HG03571 (cell line): ENCODE data around the gene CAMK2A.

Experiments
- ATAC-seq: cut with Tn5 transposase; IDR thresholded peaks from one replicate; pipeline ENCODE4 v1.9.1; 2021; ENCODE audit not compliant: unreplicated experiment

CAMK2A gene

DNA sequence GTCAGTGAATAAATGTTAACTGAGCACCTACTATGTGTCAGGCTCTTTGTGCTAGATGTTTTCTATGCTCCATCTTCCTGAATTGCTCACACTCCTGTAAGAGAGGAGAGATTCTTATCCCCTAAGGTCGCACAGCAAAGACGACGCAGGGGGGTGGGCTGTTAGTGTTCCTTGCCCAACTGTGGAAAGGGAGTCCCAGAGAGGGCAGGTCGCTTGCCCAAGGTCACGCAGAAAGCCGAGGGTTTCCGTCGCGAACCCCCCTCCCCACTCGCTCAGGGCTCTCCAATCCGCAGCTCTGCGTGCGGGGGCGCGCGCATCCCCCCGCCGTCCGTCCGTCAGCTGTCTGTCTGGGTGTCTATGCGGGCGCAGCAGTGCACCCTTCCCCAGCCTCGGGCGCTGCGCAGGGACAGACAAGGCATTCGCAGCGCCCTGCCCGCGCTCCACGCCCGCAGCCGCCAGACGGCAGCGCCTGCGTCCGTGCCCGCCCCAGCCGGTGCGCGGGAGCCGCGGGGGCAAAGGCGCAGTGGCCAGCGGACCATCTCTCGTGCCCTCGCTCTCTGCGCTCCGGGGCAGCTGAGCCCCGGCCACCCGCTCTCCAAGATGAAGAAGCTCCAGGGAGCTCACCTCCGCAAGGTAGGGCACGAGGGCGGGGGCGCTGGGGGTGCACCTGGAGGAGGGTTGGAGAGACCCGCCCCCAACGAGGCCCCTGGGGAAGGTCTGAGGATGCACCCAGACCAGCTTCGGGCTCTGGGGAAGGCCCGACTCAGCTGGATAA, 99.7 kb downstream of the CAMK2A start, which contains the start of gene SLC6A7:
Gene SLC6A7, plus strand, starts transcription at position 335 of the 775 bp plus-strand sequence. Its CDS starts 266 bp downstream, at position 601.
- no peak for ATAC-seq

DNA sequence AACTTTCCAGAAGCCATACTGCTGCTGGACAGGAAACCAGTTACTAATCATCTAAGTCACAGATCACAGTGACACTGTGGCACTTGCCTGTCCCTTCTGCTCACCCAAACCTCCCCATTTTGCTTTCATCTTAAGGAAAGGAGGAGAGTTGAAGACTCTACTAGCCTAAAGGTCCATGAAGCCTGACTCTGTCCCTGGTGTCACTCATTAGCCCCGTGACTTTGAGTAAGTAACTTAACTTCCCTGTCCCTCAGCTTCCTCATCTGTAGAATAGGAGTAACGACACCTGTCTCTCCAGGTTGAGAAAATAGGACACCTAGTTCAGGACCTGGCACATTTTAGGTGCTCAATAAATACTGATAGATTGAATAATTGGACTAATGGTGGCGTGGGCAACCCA, 100.2 kb downstream of the CAMK2A start:
- no peak for ATAC-seq

DNA sequence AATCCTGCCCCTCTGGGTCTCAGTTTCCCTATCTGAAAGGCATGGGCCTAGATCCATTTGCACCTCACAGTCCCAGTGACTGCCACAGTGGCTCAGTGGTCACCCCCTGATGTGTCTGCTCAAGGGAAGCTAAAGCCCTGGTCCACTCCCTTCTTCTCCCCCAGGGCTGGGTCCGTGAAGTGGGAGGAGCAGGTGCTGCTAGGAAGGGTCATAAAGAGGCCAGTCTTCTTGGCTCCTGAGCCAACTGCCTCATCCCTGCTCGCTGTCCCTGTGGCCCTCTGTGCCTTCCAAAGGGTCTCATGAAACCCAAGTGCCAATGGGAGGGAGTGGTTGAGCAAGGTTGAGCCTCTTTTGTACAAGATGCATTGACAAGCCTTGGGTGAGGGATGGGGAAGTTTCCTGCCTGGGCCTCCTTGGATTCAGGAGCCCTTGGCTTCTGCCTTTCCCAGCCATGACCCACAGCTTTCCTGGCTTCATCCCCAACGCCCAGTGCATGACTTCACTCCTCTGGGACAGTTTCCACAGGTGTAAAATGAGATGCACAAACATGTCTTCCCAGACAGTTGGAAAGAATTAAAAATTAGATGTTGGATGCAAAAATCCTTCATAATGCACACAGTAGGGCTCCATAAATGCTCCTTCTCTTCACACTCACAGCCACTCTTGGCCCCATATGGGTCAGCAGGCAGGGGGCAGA, 101.3 kb downstream of the CAMK2A start:
- ATAC-seq = no peak

DNA sequence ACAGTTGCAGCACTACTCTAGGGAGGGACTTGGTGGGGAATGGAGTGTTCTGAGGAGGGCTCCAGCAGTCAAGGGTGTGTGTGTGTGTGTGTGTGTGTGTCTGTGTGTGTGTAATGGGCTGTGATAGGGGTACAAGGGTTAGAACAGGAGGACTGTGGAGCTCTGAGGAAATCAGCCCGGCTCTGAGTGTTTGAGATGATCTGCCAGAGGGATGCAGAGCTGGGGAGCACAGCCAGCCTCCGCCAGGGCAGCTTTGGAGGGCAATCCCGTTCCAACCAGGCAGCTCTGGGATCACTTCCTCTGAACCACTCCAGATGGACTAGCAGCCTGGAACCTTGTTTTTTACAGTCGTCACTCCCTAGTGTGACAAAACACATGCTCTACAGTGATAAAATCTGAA, 102.7 kb downstream of the CAMK2A start:
- ATAC-seq = no peak

DNA sequence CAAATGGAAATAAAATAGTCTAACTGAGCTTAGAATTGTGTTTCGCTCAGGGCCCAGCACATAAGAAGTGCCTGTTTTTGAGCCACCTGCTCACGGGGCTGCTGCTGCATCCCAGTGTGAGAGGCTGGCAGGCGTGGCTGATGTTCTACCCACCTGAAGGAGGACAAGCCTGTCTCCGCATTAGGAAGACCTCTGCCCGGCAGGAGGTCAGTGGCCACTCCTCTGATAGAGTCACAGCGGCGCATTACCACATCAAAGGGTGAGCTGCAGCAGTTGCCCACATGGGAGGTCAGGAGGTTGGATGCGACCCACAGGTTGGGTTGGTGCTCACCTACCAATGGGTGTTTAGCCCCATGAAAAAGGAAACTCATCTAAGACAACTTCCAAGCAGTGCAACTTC, 103.4 kb downstream of the CAMK2A start:
- no peak for ATAC-seq

DNA sequence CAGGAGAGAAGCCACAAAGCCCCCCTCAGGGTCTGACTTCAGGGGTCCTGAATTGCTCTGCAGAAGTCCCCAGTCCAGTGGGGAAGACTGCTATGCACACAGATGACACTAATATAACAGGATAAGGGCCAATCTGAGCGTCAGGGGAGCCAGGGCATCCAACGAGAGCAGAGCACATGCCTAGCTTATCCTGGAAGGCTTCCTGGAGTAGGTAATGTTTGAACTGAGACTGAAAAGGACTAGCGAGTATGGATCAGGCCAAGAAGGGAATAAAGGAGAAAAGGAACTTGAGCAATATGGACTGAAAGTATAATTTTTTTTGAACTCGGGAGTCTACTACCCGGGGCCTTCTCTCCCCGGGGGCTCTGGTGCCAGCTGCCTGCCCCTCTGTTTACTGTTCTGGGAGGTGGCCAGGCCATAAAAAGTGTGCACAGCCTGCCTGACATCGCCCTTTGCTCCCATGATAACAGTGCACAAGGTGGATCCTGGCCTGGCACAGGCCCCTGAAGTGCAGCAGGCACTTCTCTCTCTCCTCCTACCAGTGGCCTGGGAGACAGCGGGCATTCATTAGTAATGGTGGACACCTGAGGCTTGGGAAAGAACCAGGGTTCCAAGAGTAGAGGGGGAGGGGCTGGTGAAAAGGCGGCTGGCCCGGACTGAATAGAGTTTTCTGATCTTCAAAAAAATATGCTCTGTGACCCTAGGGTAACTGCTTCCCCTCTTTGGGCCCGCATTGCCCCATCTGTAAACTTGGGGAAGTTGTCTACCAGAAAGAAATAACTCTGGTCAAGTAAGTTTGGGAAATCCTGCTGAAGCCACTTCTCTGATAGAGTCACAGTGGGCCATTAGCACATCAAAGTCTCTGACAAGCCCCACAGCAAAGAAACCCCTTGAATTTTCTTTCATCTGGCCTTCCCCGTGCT, 104.3 kb downstream of the CAMK2A start:
- ATAC-seq = no peak

DNA sequence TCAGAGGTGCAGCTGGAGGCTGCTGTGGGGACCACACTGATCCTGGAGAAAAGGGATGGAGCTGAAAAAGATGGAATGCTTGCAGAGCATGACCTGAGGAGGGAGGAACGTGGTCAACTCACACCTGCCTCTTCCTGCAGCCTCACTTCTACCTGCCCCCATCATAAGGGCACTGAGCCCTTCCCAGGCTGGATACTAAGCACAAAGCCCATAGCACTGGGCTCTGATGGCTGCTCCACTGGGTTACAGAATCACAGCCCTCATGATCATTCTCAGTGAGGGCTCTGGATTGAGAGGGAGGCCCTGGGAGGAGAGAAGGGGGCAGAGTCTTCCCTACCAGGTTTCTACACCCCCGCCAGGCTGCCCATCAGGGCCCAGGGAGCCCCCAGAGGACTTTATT, 105.6 kb downstream of the CAMK2A start:
- no peak for ATAC-seq

DNA sequence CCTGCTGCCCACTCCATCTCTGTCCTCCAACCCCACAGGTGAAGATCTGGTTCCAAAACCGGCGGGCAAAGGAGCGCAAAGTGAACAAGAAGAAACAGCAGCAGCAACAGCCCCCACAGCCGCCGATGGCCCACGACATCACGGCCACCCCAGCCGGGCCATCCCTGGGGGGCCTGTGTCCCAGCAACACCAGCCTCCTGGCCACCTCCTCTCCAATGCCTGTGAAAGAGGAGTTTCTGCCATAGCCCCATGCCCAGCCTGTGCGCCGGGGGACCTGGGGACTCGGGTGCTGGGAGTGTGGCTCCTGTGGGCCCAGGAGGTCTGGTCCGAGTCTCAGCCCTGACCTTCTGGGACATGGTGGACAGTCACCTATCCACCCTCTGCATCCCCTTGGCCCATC, 106.1 kb downstream of the CAMK2A start:
- ATAC-seq = no peak

DNA sequence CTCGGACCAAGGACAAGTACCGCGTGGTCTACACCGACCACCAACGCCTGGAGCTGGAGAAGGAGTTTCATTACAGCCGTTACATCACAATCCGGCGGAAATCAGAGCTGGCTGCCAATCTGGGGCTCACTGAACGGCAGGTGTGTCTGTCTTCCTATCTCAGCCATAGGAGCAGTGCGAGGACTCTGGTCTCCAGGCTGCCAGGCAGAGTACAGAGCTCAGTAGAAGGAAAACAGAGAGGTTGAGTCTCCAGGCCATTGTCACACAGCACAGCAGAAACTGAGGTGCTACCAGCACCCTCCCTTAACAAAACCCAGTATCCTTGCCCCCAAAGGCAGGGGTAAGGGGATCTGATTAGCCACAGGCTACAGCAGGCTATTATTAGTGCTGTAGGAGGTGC, 106.8 kb downstream of the CAMK2A start:
- ATAC-seq = no peak

DNA sequence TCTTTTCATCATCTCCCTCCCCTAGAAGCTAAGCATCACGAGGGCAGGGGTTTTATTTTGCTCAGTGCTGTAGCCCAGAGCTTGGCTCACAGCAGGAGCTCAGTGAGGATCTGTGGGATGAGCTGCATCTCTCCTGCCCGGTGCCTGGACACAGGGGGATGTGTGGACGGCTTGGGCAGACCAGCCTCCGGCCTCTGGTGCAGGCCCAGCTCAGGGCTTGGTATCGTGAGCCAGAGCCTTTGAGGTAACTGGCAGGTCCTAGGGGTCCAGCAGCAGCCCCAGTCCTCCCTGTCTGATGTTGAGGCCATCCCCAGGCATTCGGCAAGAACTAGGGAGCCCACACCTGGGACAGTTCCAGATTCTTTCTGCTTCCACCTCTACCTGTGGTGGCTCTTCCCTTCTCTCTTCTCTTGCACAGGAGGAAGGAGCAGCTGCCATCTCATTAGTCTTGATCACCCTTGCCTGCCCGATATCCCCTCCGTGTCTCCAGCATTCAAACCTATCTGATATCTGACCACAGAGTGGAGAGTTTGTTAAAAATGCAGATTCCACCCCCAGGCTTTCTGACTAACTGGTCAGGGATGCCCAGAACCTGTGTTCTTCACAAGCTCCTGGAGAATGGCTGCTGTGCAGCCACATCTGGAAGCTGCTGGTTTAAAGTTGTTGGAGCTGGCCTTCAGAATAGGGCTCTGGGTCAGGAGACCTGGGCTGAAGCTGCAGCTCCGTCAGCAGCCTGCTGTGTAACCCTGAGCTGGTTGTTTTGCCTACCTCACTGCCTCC, 107.6 kb downstream of the CAMK2A start:
- no peak for ATAC-seq

DNA sequence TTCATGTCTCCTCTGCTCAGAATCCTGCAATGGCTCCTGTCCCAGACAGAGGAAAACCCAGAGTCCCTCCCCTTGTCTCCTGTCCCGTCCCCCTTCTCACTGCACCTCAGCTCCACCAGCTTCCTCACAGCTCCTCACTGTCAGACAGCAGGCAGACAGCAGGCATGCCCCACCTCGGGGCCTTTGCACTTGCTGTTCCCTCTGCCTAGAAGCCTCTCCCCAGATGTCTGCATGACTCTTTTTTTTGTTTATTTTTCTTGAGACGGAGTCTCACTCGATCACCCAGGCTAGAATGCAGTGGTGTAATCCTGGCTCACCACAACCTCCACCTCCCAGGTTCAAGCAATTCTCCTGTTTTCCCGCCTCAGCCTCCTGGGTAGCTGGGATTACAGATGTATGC, 108.5 kb downstream of the CAMK2A start:
- no peak for ATAC-seq

DNA sequence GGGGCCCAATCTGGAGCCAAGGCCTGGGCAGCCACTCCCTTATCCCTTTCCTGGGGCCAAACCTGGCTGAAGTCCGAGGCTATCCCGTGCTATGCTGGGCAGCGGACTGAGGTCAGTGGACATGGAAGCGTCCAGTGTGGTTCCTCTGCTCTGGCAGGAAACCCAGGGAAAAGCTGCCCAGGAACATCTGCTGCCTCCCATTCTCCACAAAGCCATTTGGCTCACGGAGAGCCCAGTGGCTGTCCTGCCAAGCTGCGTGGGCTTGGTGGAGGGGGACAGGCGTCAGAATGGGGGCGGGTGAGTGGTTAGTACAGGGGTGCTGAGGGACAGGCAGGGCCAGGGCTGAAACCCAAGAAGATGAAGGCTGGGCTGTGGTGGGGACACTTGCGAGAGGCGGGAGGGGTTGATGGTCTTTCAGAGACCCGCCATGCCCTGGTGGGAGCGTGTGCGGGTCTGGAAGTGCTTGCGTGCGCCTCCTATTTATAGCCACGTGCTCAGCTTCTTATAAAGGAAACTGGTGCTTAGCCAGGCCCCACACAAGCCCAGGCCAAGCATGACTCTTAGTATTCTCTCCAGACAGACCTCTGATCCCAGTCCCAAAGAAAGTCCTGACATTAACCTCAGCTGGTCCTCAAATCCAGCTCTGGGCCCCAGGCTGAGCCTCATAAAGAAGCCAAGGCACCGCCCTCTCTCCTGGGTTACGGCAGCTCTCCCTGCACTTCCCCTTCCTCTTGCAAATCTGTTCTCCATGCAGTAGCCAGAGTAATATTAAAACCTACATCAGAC, 109.1 kb downstream of the CAMK2A start:
- ATAC-seq = no peak

DNA sequence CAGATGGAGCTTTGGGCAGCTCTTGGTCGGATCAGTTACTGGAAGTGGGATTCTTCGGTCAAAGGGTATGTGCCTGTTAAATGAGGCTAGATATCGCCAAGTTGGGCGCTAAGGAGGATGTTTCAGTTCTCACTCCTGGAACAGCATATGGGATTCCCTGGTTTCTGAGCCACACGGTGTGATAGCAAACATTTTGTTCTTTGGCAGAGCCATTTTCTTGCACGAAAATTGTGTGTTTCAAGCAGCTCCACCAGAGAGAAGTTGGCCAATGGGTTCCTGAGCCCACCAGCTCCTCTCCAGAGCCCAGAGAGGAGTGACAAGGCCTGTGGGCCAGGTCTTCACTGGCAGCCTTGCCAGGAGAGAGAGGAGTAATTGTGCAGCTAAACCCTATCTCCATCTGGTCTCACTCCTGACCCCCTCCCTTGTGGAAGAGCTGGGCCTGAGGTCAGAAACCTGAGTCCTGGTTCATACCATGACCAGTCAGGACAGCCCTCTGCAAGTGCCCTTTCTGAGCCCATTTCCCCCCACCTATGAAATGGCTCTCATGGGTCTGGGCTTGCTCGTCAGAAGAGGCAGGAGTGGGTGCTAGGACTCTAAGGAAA, 110.5 kb downstream of the CAMK2A start:
- ATAC-seq = no peak

DNA sequence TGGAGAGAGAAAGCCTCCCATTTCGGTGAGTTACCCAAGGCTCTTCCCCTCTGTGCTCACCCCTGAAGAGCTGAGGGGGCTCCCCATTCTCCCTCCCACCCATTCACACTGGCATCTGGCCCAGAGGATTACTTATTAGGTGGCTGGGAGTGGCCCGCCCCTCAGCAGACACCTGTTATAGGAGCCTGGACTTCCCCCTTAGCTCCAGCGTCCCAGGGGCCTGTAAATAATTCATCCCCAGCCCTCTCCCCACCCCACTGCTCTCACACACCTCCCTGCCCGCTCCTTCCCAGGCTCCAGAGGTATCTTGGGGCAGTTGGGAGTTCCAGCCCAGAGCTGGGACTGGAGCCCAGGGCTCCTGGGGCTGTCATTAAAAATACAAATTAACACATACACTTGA, 111.3 kb downstream of the CAMK2A start:
- peak; percentile 38 for ATAC-seq

DNA sequence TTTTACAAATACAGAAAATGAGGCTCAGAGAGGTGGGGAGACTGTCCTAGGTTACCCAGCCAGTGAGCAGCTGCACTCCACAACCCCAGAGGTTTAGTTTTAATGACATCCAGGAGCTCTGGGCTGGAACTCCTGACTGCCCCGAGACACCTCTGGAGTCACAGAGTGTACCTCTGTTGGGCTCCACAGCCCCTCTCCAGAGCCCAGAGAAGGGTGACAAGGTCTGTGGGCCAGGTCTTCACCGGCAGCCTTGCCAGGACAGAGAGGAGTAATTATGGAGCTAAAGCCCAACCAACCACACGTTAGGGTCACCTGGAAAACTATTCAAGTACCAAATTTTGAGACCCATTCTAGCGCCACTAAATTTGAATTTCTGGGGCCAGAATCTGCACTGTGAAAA, 111.9 kb downstream of the CAMK2A start:
- no peak for ATAC-seq

DNA sequence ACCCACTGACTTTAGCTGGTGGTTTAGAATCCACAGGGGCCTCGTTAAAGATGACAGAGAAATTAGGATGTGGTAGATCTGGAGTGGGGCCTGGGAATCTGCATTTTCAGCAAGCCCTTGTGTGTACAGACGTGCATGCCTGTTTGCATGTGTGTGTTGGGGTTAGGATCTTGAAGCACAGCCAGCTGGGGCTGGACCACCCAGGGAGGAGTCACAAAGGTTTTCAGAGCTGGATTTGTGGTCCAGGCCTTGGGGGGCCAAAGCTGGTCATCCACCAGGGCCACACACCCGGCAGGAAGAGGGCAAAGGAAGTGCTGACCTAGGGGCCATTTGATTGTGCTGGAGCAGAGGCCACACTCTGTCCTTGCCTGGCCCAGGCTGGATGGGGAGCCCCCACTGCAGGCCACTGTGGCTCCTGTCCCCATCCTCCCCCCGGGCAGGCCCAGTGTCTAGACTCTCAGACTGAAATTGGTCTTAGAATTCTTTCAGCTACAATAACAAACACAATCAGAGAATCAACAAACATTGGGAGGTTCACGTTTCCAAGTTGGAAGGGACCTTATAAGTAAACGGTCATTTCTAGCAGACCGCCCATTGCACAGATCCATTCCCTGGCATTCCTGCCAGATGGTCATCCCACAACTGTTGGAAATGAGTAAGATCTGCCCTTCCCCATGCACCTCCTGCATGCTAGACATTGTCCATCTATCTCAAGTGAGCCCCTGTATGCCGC, 112.7 kb downstream of the CAMK2A start:
- ATAC-seq = no peak

DNA sequence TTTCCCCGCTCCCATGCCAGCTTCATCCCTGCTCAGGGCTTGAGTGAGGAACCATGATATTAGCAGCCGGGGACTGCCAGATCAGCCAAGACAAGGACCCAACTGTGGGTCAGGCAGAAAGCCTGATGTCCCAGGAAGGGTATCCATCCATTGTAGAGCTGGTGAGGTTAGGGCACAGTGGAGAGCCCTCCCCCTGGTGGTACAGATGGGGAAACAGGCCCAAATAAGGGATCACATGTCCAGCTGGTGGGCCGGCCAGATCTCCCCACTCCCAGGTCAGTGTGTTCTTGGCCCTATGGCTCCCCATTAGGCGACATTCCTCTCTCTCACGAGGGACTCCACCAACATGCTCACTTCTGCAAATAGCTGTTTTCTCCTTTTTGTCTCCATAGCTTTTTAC, 114.0 kb downstream of the CAMK2A start:
- ATAC-seq = no peak

DNA sequence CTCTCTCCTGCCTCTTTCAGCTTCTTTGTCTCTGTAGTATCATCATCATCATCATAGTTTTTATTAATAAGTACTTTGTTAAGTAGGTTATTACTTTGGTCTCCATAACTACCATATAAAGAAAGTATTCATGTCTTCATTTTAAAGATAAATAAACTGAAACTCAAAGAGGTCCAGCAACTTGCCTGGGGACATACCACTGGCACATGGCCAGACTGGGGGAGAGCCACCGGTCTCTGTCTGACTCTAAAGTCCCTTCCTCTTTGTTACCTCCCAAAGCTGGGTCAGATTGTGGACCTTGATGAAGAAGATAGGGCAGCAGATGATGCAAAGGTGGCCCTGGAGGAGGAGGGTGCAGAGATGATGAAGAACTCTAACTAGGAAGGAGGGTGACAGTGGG, 114.5 kb downstream of the CAMK2A start:
- no peak for ATAC-seq

DNA sequence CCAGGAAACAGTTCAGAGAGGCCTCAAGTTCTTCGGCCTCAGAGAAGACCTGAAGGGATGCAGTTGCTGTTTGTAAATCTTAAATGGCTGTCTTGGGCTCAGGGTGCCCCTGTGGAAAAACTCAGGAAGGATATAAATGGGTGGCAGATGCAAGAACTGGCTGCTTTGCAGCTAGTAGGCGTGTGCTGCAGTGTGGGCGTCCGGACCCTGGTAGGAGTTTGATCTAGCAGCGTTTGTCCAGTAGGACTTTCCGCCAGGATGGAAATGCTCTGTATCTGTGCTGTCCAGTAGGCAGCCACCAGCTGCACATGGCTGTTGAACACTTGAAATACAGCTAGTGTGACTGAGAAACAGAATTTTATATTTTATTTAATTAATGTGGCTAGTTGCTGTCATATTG, 115.3 kb downstream of the CAMK2A start:
- no peak for ATAC-seq
